Bone marrow (tissue), 2 donors: ENCODE measurements around the gene COL1A1.

ENCODE experiments used
- DNase-seq, 2 donors: peaks; one replicate each; lab custom pipeline; 2025; lab: John Stamatoyannopoulos, UW

Gene COL1A1

DNA sequence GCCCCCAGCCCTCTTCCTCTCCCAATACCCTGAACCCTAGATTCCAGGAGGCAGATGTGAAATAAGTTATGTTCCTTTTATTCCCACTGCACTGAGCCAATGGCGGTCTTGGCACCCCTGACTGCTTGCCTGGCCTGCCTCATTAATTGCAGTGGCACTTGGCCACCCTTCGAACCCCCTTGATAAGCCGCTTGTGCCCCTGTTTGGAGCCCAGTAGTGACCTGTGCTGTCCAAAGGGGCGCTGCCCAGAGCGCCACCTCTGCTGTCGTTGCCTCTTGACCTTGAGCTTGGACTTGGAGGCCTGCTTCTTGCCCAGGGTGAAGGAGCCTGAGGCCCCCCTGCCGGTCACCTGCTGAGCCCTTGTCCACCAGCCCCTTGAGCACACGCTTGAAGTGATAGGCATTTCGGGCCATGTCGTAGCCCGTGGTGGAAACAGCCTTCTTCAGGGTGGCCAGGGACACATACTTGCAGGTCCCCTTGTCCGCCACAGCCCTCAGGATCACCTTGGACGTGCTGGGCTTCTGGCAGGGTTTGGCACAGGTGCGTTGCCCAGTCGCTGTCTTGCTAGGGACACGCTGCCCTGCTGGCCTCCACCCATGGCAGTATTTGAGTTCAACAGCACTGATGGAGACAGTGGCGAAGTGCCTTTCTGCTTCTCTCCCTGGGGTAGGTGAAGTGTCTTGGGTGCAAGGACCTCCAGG, 29.9 kb downstream of the COL1A1 start:
- DNase-seq, result no peak

- no peak for DNase-seq
Measured at GRCh38 chr17:50170662-50171370, 30.6 kb downstream of the COL1A1 start.

DNA sequence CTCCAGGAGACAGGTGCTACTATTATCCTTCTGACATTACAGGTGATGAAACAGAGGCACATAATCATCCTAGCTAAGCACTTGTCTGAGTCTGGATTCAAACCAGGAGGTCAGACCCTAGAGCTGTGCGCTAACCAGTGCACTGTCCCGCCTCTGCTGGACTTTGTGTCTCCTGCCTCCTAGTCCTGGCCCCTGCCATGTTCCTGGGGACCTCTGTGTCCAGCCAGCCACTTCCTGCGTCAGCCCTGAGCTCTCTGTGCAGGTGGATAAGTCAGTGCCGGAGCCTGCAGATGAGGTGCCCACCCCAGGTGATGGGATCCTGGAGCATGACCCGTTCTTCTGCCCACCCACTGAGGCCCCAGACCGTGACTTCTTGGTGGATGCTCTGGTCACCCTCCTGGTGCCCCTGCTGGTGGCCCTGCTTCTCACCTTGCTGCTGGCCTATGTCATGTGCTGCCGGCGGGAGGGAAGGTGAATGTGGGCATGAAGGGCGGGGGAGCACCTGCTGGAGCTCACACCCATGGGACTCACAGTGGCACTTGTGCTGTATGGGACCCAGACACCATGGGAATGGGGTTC, 31.5 kb downstream of the COL1A1 start:
- DNase-seq, result no peak

- DNase-seq, result peak; percentile 48 to 91
Measured at GRCh38 chr17:50169121-50169764, 32.2 kb downstream of the COL1A1 start.

DNA sequence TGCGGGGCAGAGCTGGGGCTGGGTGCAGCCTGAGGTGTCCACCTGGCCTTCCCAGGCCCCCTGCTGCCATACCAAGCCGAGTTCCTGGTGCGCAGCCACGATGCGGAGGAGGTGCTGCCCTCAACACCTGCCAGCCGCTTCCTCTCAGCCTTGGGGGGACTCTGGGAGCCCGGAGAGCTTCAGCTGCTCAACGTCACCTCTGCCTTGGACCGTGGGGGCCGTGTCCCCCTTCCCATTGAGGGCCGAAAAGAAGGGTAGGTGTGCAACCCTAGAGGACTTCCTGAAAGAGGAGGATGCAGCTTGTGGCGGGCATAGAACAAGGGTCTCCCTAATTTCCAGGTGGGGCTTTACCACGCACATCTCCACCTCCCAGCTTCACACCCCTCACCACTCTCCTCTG, 33.1 kb downstream of the COL1A1 start:
- DNase-seq, result no peak

DNA sequence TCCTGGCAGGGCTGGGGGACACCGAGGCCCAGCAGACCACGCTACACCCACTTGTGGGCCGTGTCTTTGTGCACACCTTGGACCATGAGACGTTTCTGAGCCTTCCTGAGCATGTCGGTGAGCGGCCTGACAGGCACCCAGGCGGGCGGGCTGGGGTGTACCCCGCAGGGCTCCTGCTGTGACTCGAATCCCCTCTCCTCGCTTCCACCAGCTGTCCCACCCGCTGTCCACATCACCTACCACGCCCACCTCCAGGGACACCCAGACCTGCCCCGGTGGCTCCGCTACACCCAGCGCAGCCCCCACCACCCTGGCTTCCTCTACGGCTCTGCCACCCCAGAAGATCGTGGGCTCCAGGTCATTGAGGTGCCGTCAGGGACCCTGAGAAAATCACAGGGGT, 34.1 kb downstream of the COL1A1 start:
- DNase-seq, result no peak

DNA sequence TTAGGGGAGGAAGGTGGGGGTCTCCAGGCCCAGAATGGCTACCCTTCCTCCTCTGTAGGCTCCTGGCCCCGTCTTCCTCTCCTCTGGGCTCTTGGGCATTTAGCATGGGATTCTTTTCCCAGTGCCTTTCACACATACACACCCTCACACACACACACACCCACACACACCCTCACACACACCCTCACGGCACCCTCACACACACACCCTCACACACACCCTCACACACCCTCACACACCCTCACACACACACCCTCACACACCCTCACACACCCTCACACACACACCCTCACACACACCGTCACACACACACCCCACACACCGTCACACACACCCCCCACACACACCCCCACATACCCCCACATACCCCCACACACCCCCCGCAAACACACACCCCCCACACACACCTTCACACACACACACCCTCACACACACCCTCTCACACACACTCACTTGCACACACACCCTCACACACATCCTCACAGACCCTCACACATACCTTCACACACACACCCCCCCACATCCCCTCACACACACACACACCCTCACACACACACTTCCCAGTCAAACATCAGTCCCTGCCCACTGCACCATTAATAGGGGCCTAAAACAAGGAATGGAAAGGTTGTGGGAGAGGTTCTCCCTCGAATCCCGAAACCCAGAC, 34.8 kb downstream of the COL1A1 start:
- no peak for DNase-seq

DNA sequence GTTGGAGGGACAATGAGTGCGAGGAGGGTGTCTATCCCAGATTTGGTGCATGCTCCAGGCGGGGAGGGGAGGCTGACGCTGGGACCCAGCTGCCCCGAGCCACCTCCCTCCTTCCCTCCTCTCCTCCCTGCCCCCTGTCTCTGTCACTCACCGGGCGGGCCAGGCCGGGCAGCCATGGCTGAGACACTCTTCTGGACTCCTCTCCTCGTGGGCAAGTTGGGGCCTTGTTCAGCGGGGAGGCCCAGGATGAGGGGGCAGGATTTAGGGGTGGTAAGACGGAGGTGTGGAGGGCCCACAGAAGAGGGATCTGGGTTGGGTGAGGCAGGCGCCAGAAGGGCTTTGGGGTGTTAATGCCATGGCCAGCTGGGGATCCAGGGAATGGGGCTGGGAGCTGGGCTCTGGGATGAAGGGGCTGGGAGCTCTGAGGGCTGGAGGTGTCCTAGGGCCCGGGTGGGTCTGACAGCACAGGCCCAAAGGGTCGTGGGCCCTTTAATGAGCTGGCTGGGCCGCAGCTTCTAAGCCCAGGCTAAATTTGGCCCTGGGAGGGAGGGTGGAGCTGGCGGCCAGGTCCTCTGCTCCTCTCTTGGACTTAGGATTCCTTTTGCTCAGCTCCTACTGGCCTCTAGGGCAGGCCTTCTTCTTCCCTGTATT, 35.4 kb downstream of the COL1A1 start, which contains the start of gene SGCA:
Gene SGCA, plus strand, starts transcription at position 139 of the 651 bp plus-strand sequence. Its CDS starts 36 bp downstream, at position 175.
- no peak for DNase-seq

- DNase-seq, result no peak
Measured at GRCh38 chr17:50165466-50165865, 36.0 kb downstream of the COL1A1 start.

- no peak for DNase-seq
Measured at GRCh38 chr17:50165066-50165465, 36.4 kb downstream of the COL1A1 start.

DNA sequence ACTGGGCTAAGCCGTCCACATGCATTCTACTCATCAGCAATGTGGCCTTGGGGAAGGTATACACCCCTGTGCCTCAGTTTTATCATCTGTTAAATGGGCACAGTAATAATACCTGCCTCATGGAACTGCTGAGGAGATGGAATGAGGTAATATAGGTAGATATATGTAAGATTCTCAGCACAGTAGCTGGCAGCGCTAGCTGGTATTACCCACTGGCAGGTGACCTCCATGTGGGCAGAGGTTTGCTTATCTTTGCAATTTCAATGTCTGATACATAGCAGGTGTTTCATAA, 36.8 kb downstream of the COL1A1 start:
- DNase-seq, result no peak

DNA sequence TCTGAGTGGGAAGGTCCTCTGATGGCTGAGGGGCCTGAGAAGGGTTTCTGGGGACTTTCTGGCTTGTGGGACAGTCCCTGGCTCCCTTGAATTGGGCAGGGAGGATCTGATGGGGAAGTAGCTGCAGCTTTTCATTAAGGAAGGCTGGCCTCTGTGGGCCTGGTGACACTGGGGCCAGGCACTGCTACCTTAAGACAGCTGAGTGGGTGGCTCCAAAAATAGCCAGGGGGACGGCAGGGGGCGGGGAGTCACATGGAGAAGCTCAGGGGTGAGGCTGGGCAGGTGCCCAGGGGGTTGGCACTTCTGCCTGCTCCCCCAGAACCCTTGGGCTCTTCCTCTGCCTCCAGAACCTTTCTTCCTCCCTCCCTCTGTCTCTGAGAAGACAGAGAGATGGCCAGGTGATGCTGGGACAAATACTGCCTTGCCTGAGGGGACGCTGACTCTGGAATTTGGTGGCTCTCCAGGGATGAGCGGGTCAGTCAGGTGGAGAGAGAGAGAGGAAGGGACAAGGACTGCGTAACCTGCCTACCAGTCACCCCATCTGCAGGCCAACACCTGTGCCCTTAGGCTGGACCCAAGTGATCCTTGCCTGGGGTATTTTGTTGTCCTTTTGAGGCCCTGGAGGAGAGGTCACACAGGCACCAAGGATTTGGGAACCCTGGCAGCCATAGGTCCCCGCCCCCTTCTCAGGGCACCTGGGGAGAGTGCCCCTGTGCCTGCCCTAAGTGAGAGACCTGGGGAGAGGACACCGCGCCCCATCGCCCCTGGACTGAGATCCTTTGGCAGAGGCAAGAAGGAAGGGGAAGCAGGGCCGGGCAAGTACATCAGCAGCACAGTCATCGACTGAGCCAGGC, 37.4 kb downstream of the COL1A1 start:
- DNase-seq, result no peak

- DNase-seq, result no peak
Measured at GRCh38 chr17:50162466-50163254, 38.8 kb downstream of the COL1A1 start.

DNA sequence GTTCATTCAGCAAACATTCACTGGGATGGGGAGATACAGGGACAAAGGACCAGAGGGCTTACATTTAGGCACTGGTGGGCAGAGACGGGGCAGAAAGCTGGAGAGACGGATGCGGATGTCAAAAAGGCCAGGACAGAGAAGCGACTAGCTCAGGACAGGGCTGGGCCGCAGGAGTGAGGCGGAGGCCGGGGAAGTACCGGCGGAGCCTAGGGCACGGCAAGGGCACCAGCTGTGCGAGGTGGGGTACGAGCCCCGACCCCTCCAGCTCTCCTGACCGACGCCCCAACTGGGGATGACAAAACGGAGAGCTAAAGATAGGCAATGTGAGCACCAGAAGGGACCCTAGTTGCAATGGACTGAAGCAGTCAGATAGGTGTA, 39.5 kb downstream of the COL1A1 start:
- no peak for DNase-seq

DNA sequence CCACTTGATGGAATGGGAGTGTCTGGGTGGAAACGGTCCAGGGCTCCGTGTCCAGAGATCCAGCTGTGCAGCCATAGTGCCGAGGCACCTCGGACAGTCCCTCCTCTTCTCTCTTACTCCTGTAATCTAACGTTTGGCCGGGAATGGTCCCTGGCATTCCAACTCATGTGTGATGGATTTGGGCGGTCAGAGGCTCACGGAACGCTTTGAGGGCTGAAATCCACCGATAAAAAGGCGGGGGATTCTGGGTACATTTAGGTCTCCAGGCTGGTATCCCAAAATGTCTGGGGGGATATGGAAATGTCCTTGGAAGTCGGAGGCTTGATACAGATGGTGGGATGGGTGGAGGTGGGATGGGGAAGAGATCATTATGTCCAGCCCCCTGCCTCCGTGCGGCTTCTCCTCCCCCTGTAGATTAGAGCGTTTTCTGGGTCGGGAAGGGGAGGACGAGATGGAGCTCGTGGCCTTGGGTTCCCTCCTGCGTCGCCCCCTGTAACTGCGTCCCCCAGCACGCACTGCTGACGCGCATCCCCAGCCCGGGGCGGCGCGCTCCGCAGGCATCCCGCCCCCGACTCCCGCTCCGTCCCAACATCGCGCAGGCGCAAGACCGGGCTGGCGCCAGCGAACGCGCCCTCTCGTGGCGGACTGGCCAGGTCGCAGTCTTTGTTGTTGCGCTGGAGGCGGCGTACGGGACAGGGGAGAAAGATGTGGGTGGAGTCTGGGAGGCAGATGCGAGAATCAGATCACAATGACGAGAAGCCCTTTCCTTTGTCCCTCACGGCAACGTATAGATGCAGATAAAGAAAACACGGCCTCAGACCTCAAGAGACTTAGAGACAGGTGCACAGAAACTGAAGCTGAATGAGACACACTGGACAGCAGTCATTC, 40.2 kb downstream of the COL1A1 start:
- DNase-seq, result peak; percentile 70 to 78

DNA sequence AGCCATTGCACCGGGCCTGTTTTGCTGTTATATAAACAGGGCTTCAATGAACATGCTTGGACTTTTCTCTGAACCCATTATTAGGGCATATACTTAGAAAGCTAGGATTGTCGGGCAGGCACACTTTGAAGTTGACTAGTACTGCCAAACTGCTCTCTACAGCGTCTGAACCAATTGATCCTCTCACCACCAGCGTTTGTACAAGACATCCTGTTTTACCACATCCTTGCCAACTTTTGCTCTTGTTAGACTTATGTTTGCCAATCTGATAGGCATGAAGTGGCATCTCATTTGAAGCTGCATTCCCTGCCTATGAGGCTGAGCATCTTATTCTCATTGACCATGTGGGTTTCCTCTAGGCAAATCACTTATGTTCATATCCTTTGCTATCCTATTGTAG, 43.5 kb downstream of the COL1A1 start:
- no peak for DNase-seq

GRCh38 chr17:50155115-50155819, 46.2 kb downstream of the COL1A1 start:
- no peak for DNase-seq

DNA sequence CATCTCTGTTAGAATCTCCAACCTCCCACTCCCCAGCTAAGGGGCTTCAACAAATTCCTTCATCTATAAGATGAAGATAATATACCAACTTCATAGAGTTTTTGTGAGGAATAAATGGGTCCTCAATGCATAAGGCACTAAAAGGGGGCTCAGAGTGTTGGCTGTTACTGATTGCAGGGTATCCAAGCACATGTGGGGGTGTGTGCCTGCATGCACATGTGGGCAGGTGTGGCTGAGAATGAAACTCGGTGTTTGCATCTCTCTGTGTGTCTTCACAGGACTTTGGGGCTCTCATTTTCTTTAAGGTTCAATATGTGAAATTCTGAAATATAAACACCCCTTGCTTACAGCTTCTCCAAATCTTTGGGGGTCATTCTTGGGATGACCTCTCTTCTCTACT, 46.8 kb downstream of the COL1A1 start:
- DNase-seq, result no peak
